ENCODE results near the gene POLDIP2. TPM values are rescaled to one million over a fixed set of nuclear protein-coding genes. Genes with fewer than 3 reads are reported as not detected.

Gene POLDIP2
- total RNA-seq, 1 donor from 2014 or later: 82.2 TPM

DNA sequence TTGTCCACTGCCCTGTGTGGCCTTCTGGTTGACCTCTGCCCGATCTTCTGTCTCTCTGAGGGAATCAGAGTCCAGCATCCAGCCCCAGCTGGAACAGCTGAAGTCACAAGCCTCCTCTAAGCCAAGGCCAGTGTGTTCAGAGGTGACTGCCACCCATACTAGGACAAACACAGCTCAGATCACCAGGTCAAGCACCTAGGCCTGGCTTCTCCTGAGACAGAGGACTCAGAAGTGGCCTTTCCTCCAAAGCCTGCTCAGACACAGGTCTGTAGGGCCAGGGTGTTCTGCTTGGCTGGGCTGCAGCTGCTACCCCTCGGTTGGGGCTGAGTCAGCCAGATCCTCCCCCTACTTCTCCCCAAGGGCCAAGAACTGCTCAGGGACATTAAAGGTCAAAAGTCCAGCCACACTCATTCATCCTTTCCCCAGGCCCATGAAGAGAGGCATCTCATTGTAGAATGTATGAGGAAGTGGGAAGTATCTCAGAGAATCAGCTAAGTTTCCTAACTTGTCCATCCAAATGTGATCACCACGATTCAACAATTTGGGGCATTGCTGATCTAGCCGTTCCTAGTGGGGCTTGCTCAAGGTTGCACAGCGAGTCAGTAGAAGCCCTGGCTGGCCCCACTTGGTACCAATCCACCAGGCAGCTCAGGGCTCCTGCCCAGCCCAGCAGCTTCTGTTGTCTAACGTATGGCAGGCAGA is 41.1 kb upstream of the POLDIP2 start:
- TF ChIP-seq, protein P1, sequence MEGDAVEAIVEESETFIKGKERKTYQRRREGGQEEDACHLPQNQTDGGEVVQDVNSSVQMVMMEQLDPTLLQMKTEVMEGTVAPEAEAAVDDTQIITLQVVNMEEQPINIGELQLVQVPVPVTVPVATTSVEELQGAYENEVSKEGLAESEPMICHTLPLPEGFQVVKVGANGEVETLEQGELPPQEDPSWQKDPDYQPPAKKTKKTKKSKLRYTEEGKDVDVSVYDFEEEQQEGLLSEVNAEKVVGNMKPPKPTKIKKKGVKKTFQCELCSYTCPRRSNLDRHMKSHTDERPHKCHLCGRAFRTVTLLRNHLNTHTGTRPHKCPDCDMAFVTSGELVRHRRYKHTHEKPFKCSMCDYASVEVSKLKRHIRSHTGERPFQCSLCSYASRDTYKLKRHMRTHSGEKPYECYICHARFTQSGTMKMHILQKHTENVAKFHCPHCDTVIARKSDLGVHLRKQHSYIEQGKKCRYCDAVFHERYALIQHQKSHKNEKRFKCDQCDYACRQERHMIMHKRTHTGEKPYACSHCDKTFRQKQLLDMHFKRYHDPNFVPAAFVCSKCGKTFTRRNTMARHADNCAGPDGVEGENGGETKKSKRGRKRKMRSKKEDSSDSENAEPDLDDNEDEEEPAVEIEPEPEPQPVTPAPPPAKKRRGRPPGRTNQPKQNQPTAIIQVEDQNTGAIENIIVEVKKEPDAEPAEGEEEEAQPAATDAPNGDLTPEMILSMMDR (IDR thresholded peaks at IDR 0.05): no peak
- Histone ChIP-seq H3K27me3 (no peaks in the 10 kb centered on the region), H3K4me3 (no peak overlapping the region), H3K27ac (no peak overlapping the region), H3K4me1 (no peaks in the 10 kb centered on the region), H3K36me3 (peaks cover 14 to 46% of the 10 kb centered on the region in 2 donors), H3K9me3 (no peaks in the 10 kb centered on the region)
- intact Hi-C loops (cut with DNase I): no loop called here
- DNase-seq (ENCODE audit: low spot score in 2 of 2): no peak

DNA sequence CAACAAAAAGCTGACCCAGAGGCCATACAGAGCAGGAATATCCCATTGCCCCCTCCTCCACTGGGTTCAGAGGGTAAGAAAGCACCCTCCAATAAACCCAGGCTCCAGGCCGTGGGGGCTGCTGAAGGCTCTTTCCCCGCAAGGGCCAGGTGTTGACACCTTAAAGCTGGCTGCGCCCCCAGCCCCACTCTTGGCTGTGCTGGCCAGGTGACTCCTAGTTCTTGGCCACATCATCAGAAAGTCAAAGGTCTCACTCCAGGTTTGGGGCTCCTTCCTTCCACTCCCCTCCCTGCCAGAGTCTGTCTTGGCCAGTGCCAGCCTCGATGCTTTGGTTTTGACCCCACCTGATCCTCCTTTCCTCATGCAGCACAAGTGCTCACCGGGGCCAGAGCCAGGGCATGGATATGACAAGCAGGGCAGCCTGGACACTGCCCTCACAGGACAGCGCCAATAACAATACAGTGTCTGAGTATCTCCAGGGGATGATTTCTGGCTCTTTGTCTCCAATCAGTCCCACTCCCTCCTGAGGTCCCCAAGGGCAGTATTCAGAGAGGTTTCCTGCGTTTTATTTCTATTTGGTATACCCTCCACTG is 40.5 kb upstream of the POLDIP2 start:
- TF ChIP-seq, protein P1 (IDR thresholded peaks at IDR 0.05): no peak
- DNase-seq (ENCODE audit: low spot score in 2 of 2): no peak
- Histone ChIP-seq H3K9me3 (no peaks in the 10 kb centered on the region), H3K4me1 (no peaks in the 10 kb centered on the region), H3K27me3 (no peaks in the 10 kb centered on the region), H3K36me3 (peaks cover 21 to 46% of the 10 kb centered on the region in 2 donors), H3K4me3 (no peak overlapping the region), H3K27ac (no peak overlapping the region)
- intact Hi-C loops (cut with DNase I): no loop called here

DNA sequence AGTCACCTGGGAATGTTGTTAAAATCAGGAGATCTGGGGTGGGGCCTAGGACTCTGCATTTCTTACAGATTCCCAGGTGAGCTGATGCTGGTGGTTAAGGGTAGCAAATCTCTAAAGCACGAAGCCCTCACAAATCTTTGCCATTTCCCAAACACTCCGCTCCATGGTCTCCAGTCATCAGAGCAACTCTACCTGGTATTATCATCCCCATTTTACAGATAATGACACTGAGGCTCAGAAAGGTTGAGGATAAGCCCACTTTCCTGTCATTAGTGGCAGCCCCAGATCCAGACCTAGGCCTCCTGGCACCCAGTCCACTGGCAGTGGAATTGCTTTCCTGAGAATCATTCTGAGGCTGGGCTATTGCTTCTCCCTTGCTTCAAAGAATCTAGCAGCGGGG is 39.9 kb upstream of the POLDIP2 start:
- H3K27ac ChIP-seq: no peak overlapping the region
- TF ChIP-seq, protein P1 (IDR thresholded peaks at IDR 0.05): no peak
- DNase-seq (ENCODE audit: low spot score in 2 of 2): no peak
- no peak overlapping the region for H3K4me3 ChIP-seq
- H3K27me3 ChIP-seq: no peaks in the 10 kb centered on the region
- no peaks in the 10 kb centered on the region for H3K4me1 ChIP-seq
- peaks cover 26 to 51% of the 10 kb centered on the region in 2 donors for H3K36me3 ChIP-seq
- no peaks in the 10 kb centered on the region for H3K9me3 ChIP-seq
- intact Hi-C loops (cut with DNase I): no loop called here

DNA sequence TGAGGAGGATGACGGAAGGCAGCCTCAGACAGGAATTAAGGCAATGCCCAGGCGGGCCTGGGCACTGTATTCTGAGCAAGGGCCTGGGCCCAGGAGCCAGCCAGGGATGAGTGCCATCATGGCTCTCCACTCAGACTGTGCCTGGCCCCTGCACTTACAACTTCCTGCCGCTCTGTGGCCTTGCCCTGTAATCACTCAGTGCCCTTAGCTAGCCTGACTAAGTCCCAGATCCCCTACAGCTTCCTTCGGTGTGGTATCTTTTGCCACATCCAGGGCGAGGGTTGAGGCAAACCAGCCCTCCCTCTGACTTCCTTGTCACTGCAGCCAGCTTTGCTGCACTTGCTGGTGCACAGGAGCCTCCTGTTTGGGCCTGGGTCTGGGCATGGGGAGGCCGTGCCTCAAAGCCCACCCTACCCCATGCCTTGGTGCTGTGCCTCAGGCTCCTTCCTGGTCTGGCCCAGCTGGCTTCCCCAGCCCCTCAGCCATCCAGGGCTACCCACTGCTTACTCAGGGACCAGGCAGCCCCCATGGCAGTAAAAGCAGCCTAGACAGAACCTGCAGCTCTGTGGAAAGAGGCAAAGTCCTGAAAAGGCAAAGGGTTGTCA is 39.4 kb upstream of the POLDIP2 start:
- H3K27ac ChIP-seq: no peak overlapping the region
- DNase-seq (ENCODE audit: low spot score in 2 of 2): no peak
- H3K4me3 ChIP-seq: no peak overlapping the region
- TF ChIP-seq, protein P1 (IDR thresholded peaks at IDR 0.05): no peak
- no peaks in the 10 kb centered on the region for H3K27me3 ChIP-seq
- H3K4me1 ChIP-seq: no peaks in the 10 kb centered on the region
- intact Hi-C loops (cut with DNase I): no loop called here
- peaks cover 30 to 53% of the 10 kb centered on the region in 2 donors for H3K36me3 ChIP-seq
- no peaks in the 10 kb centered on the region for H3K9me3 ChIP-seq

DNA sequence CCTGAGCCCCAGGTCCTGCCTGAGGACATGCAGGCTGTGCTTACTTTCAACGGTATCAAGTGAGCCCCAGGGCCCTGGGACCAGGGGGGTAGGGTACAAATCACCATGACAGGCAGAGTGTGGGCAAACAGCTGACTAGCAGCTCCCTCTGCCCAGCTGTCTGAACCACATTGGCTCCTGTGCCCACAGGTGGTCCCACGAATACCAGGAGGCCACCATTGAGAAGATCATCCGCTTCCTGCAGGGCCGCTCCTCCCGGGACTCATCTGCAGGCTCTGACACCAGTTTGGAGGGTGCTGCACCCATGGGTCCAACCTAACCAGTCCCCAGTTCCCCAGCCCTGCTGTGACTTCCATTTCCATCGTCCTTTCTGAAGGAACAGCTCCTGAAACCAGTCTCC is 38.6 kb upstream of the POLDIP2 start:
- Histone ChIP-seq H3K4me1 (no peaks in the 10 kb centered on the region), H3K4me3 (no peak overlapping the region), H3K9me3 (no peaks in the 10 kb centered on the region), H3K27ac (no peak overlapping the region), H3K36me3 (peaks cover 32 to 58% of the 10 kb centered on the region in 2 donors), H3K27me3 (no peaks in the 10 kb centered on the region)
- intact Hi-C loops (cut with DNase I): no loop called here
- TF ChIP-seq, protein P1 (IDR thresholded peaks at IDR 0.05): no peak
- DNase-seq (ENCODE audit: low spot score in 2 of 2): no peak
